Natural killer cell treated with Interleukin-12 subunit alpha and Interleukin-12 subunit beta and Interleukin-15 and Interleukin-18, amount 100 ng/mL, for 72 hours (primary cell): ENCODE results near the gene ALPK1. TPM values are rescaled to one million over a fixed set of nuclear protein-coding genes. Genes with fewer than 3 reads are reported as not detected.
"Not testable (repeated sequence)": the region's sequence is repeated elsewhere in the genome, so short reads cannot be mapped to it uniquely, and the experiment has no call there.

Source experiments
- ATAC-seq, 2 donors: fragments of 150-1000 bp; cut with Tn5 transposase in 1 of 2; sonication (Bioruptor Pico), chemical (Tn5 transposase) in 1 of 2; 2 replicates each; pipeline ENCODE4 v1.10.0; 2021
- DNase-seq: peaks from one replicate; pipeline ENCODE4 v3.0.0; 2022; ENCODE audit warnings: low spot score
- H3K27ac Mint-ChIP-seq, 2 donors: 1 replicate in 1 of 2; 2 replicates in 1 of 2; pipeline ENCODE4 v1.8.0; 2022; ENCODE audit warnings: mixed read lengths in 2 of 2, mild to moderate bottlenecking in 1 of 2, moderate library complexity in 1 of 2
- H3K27me3 Mint-ChIP-seq, 2 donors: 1 replicate in 1 of 2; 2 replicates in 1 of 2; pipeline ENCODE4 v1.8.0; 2022; ENCODE audit warnings: mixed read lengths in 2 of 2
- H3K36me3 Mint-ChIP-seq: one replicate; pipeline ENCODE4 v1.8.0; 2022; ENCODE audit warnings: mixed read lengths
- H3K4me1 Mint-ChIP-seq, 2 donors: 1 replicate in 1 of 2; 2 replicates in 1 of 2; pipeline ENCODE4 v1.8.0; 2022; ENCODE audit warnings: low read depth in 2 of 2, mixed read lengths in 2 of 2, mild to moderate bottlenecking in 1 of 2
- H3K4me3 Mint-ChIP-seq: one replicate; pipeline ENCODE4 v1.8.0; 2022; ENCODE audit warnings: mixed read lengths
- H3K9me3 Mint-ChIP-seq: 2 replicates; pipeline ENCODE4 v1.8.0; 2022; ENCODE audit warnings: mixed read lengths
- total RNA-seq, 2 donors: library from RNA; stranded (reverse); gene quantifications; one replicate each; pipeline ENCODE4 v1.2.3, GENCODE V29; 2022

The ALPK1 gene
- total RNA-seq, 2 donors from 2014 or later, result 33.3 to 49.5 TPM

- Mint-ChIP-seq H3K27me3 (no peaks in the 10 kb centered on the region), H3K4me3 (peak overlapping the region; percentile 52), H3K4me1 (peaks cover 52 to 67% of the 10 kb centered on the region in 2 donors), H3K9me3 (no peaks in the 10 kb centered on the region), H3K27ac (peak overlapping the region; percentile 40 to 86), H3K36me3 (peaks cover 42% of the 10 kb centered on the region)
- ATAC-seq (no peak), DNase-seq (no peak)
Measured at GRCh38 chr4:112279025-112279881, 17.9 kb upstream of the ALPK1 start.

DNA sequence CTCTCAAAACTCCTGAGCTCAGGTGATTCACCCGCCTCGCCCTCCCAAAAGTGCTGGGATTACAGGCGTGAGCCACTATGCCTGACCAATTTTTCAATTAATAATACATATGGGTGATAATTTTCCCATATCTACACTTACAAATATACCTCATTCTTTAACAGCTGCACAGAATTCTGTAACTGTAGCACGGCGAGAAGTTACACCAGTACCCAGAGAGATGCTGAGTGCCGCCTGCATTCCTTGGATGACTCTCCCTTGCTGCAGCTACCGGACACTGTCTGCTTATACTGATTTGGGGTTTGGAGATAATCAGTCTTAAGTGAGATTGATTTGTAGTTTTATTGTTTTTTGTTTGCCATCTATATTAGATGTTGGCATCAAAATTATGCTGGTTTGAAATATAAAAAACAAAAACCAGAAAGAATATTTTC is 17.3 kb upstream of the ALPK1 start:
- no peaks in the 10 kb centered on the region for H3K9me3 Mint-ChIP-seq
- DNase-seq (no peak), ATAC-seq (no peak)
- H3K27me3 Mint-ChIP-seq, result no peaks in the 10 kb centered on the region
- peaks cover 53 to 68% of the 10 kb centered on the region in 2 donors for H3K4me1 Mint-ChIP-seq
- peaks cover 46% of the 10 kb centered on the region for H3K36me3 Mint-ChIP-seq
- peak overlapping the region; percentile 40 to 86 for H3K27ac Mint-ChIP-seq
- peak overlapping the region; percentile 52 for H3K4me3 Mint-ChIP-seq

GRCh38 chr4:112280386-112281056 is 16.6 kb upstream of the ALPK1 start:
- no peak for ATAC-seq
- peaks cover 53 to 68% of the 10 kb centered on the region in 2 donors for H3K4me1 Mint-ChIP-seq
- H3K36me3 Mint-ChIP-seq, result peaks cover 48% of the 10 kb centered on the region
- no peaks in the 10 kb centered on the region for H3K27me3 Mint-ChIP-seq
- H3K4me3 Mint-ChIP-seq, result peak overlapping the region; percentile 52
- no peaks in the 10 kb centered on the region for H3K9me3 Mint-ChIP-seq
- peak overlapping the region; percentile 14 to 86 for H3K27ac Mint-ChIP-seq
- no peak for DNase-seq

GRCh38 chr4:112281895-112282398 is 15.2 kb upstream of the ALPK1 start:
- H3K4me1 Mint-ChIP-seq, result peaks cover 55 to 70% of the 10 kb centered on the region in 2 donors
- not testable (repeated sequence) for H3K27me3 Mint-ChIP-seq, ATAC-seq, DNase-seq, H3K9me3 Mint-ChIP-seq
- peak overlapping the region; percentile 3 to 98 for H3K27ac Mint-ChIP-seq
- H3K4me3 Mint-ChIP-seq, result peak overlapping the region; percentile 89
- peaks cover 41% of the 10 kb centered on the region for H3K36me3 Mint-ChIP-seq

DNA sequence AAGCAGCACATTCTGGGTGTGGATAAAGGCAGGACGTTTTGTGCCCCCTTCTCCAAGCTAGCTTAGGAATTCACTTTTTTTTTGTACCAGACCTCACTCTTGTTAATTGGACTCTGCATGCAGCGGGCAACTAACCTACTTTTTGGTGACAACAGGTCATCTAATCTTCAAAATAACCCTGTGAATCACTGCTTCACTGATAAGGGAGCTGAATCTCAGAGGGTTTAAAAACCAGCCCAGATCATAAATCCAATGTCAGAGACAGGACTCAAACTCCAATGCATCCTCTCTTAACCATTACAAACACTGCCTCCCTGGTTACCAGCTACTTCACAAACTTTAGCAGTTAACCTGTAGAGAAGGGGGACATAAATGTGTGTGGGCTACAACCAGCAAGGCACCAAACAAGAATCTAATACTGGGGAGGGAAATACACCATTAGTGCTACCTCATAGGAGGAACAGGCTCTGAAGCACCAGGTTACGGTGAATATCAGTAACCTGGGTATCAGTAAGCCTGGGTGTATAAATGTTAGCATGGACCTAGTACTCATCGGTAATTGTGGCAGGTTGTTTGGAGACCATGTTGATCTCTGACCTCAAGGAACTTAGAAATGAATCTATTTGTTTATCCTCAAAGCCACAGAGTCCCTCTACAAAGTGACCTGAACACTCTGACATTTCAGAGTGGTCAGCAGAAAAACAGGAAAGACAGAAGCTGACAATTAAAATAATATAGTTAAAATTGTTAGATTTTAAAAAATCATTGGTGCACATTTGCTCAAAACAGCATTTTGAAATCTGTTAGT is 14.1 kb upstream of the ALPK1 start:
- H3K27me3 Mint-ChIP-seq, result no peaks in the 10 kb centered on the region
- ATAC-seq (no peak), DNase-seq (no peak)
- peaks cover 61 to 80% of the 10 kb centered on the region in 2 donors for H3K4me1 Mint-ChIP-seq
- no peaks in the 10 kb centered on the region for H3K9me3 Mint-ChIP-seq
- peaks cover 32% of the 10 kb centered on the region for H3K36me3 Mint-ChIP-seq
- H3K27ac Mint-ChIP-seq, result peak overlapping the region; percentile 3 to 98
- H3K4me3 Mint-ChIP-seq, result peak overlapping the region; percentile 89

- H3K36me3 Mint-ChIP-seq, result peaks cover 31% of the 10 kb centered on the region
Measured at GRCh38 chr4:112284166-112284565, 13.0 kb upstream of the ALPK1 start.

GRCh38 chr4:112284662-112285411 is 12.3 kb upstream of the ALPK1 start:
- Mint-ChIP-seq H3K4me3 (peak overlapping the region; percentile 89), H3K9me3 (peaks cover 3% of the 10 kb centered on the region), H3K36me3 (peaks cover 31% of the 10 kb centered on the region), H3K27ac (peak overlapping the region; percentile 96 to 98), H3K4me1 (peaks cover 65 to 80% of the 10 kb centered on the region in 2 donors), H3K27me3 (no peaks in the 10 kb centered on the region)
- ATAC-seq (peak in 1 of 2 donors; percentile 11), DNase-seq (peak; percentile 67)

More at GRCh38 chr4:112284166-112284565, 13.0 kb upstream of the ALPK1 start:
- no peaks in the 10 kb centered on the region for H3K9me3 Mint-ChIP-seq
- H3K4me3 Mint-ChIP-seq, result peak overlapping the region; percentile 89
- no peak for ATAC-seq
- H3K27ac Mint-ChIP-seq, result peak overlapping the region; percentile 96 to 98
- no peaks in the 10 kb centered on the region for H3K27me3 Mint-ChIP-seq
- H3K4me1 Mint-ChIP-seq, result peaks cover 63 to 80% of the 10 kb centered on the region in 2 donors
- DNase-seq, result no peak

DNA sequence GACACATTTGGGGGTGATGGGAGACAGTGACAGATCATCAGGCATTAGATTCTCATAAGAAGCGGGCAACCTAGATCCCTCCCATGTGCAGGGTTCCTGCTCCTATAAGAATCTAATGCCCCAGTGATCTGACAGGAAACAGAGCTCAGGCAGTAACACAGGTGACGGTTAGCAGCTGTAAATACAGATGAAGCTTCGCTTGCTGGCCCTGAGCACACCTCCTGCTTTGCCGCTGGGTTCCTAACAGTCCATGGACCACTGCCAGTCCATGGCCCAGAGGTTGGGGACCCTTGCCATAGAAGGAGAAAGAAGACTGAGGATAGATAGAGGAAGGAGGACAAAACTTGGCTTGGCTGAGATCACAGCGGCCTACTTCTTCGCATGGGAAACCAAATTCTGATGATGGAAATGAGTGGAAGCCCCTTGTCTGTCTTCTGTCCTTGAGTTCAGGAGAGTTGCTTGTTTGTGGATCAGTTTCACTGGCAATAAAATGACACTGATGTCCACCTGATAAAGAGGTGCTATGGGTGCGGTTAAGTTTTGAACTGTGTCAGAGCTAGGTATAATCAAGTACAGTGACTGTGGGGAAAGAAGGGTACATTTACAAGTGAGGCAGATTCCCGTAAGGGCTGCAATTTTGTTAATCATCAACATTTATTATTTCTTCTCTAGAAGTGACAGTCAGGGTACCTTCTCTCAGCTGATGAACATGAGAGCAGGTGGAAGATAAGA is 9.7 kb upstream of the ALPK1 start:
- Mint-ChIP-seq H3K36me3 (peaks cover 19% of the 10 kb centered on the region), H3K4me1 (peaks cover 59 to 64% of the 10 kb centered on the region in 2 donors), H3K4me3 (peak overlapping the region; percentile 89), H3K27me3 (no peaks in the 10 kb centered on the region), H3K9me3 (peaks cover 3% of the 10 kb centered on the region), H3K27ac (peak overlapping the region; percentile 96 to 98)
- ATAC-seq, result no peak
- no peak for DNase-seq

GRCh38 chr4:112288455-112288854 is 8.7 kb upstream of the ALPK1 start:
- Mint-ChIP-seq H3K9me3 (peaks cover 6% of the 10 kb centered on the region), H3K4me1 (peaks cover 56 to 59% of the 10 kb centered on the region in 2 donors), H3K27me3 (no peaks in the 10 kb centered on the region), H3K27ac (peak overlapping the region; percentile 96 to 98), H3K36me3 (peaks cover 15% of the 10 kb centered on the region), H3K4me3 (peak overlapping the region; percentile 89)
- peak; percentile 45 to 61 for ATAC-seq
- DNase-seq, result no peak

- Mint-ChIP-seq H3K36me3 (peaks cover 18% of the 10 kb centered on the region), H3K27me3 (no peaks in the 10 kb centered on the region), H3K27ac (peak overlapping the region; percentile 96 to 98), H3K4me1 (peaks cover 55 to 59% of the 10 kb centered on the region in 2 donors), H3K9me3 (peaks cover 8% of the 10 kb centered on the region), H3K4me3 (peak overlapping the region; percentile 89)
- DNase-seq (no peak), ATAC-seq (no peak)
Measured at GRCh38 chr4:112289407-112290253, 7.5 kb upstream of the ALPK1 start.

DNA sequence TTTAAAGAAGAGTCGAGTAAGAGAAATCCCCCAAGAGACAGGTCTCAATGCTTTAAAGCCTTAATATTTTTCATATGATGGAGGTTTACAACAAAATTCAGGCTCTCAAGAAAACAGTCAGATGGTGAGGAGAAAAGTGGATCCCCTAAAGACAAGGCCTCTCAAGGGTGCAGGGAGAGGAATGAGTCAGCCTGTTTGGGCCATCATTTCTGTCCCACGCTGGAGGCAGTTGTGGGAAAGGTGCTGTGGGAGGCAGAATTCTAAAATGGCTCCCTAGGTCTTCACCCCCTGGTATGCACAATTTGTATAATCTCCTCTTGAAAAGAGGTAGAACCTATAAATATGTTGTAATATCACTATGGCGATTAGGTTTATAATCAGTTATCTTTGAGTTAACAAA is 6.8 kb upstream of the ALPK1 start:
- H3K9me3 Mint-ChIP-seq, result peaks cover 8% of the 10 kb centered on the region
- DNase-seq, result no peak
- peak overlapping the region; percentile 89 for H3K4me3 Mint-ChIP-seq
- H3K4me1 Mint-ChIP-seq, result peaks cover 57 to 62% of the 10 kb centered on the region in 2 donors
- peak; percentile 49 to 56 for ATAC-seq
- H3K27me3 Mint-ChIP-seq, result no peaks in the 10 kb centered on the region
- H3K36me3 Mint-ChIP-seq, result peaks cover 17% of the 10 kb centered on the region
- peak overlapping the region; percentile 96 to 98 for H3K27ac Mint-ChIP-seq
